CD14-positive monocyte (primary cell): ENCODE data around the gene CHN2. TPM values are rescaled to one million over a fixed set of nuclear protein-coding genes. Genes with fewer than 3 reads are reported as not detected.

ENCODE experiments used
- DNase-seq, 3 donors: peaks; one replicate each; pipeline ENCODE4 v3.0.0-alpha.2; 2011 to 2022
- H2AFZ ChIP-seq: 2 replicates; pipeline ENCODE4 v1.6.0; 2012; ENCODE audit warnings: mild to moderate bottlenecking, low read depth, low read length, inconsistent platforms; ENCODE audit not compliant: insufficient read depth, poor library complexity, severe bottlenecking
- H3K27ac ChIP-seq, 2 donors: 1 replicate in 1 of 2; 2 replicates in 1 of 2; pipeline ENCODE4 v1.5.1; 2012 to 2013; ENCODE audit warnings: low read length in 2 of 2, control low read depth in 1 of 2, inconsistent platforms in 1 of 2, low read depth in 1 of 2, mild to moderate bottlenecking in 1 of 2
- H3K27me3 ChIP-seq, 2 donors: one replicate each; pipeline versions ENCODE4 v1.6.0 to v1.6.1; 2011 to 2013; ENCODE audit warnings: low read length in 2 of 2; ENCODE audit not compliant: control insufficient read depth in 2 of 2, insufficient read depth in 2 of 2
- H3K36me3 ChIP-seq, 2 donors: replicated peaks in 1 of 2; 1 replicate in 1 of 2; 2 replicates in 1 of 2; pipeline versions ENCODE4 v1.5.1 to v1.6.1; 2012 to 2013; ENCODE audit warnings: low read length in 2 of 2, control low read depth in 1 of 2, inconsistent platforms in 1 of 2, mild to moderate bottlenecking in 1 of 2; ENCODE audit not compliant: insufficient read depth in 2 of 2, control insufficient read depth in 1 of 2
- H3K4me1 ChIP-seq, 2 donors: 1 replicate in 1 of 2; 2 replicates in 1 of 2; pipeline versions ENCODE4 v1.5.1 to v1.6.1; 2012 to 2013; ENCODE audit warnings: low read length in 2 of 2, control low read depth in 1 of 2, inconsistent platforms in 1 of 2, mild to moderate bottlenecking in 1 of 2, moderate library complexity in 1 of 2; ENCODE audit not compliant: insufficient read depth in 2 of 2, control insufficient read depth in 1 of 2
- H3K4me2 ChIP-seq: replicated peaks from 2 replicates; pipeline ENCODE3; 2012; ENCODE audit warnings: low read length, moderate library complexity, mild to moderate bottlenecking; ENCODE audit not compliant: poor library complexity, severe bottlenecking; ENCODE audit errors: extremely low read depth
- H3K4me3 ChIP-seq, 3 experiments: fragments of 200-600 bp in 1 of 3; sonication (generic) in 1 of 3; replicated peaks in 1 of 3; 1 replicate in 2 of 3; 2 replicates in 1 of 3; pipeline ENCODE4 v1.5.1; 2011 to 2013; ENCODE audit warnings: low read length in 3 of 3, mild to moderate bottlenecking in 3 of 3, control low read depth in 2 of 3, low read depth in 2 of 3, inconsistent platforms in 1 of 3, moderate library complexity in 1 of 3
- H3K79me2 ChIP-seq: 2 replicates; pipeline ENCODE4 v1.6.0; 2012; ENCODE audit warnings: mild to moderate bottlenecking, control low read depth, inconsistent platforms, low read length, moderate library complexity; ENCODE audit not compliant: insufficient read depth
- H3K9ac ChIP-seq: 2 replicates; pipeline ENCODE4 v1.6.0; 2017; ENCODE audit warnings: low read length, mild to moderate bottlenecking; ENCODE audit not compliant: insufficient read depth, poor library complexity, severe bottlenecking
- H3K9me3 ChIP-seq, 2 donors: replicated peaks in 1 of 2; 1 replicate in 1 of 2; 2 replicates in 1 of 2; pipeline versions ENCODE4 v1.5.1 to v1.6.1; 2012 to 2013; ENCODE audit warnings: low read length in 2 of 2, control low read depth in 1 of 2; ENCODE audit not compliant: control insufficient read depth in 1 of 2, insufficient read depth in 1 of 2
- H4K20me1 ChIP-seq: 2 replicates; pipeline ENCODE4 v1.6.0; 2012; ENCODE audit warnings: mild to moderate bottlenecking, low read length, control low read depth, moderate library complexity; ENCODE audit not compliant: insufficient read depth
- H3K27ac Mint-ChIP-seq, 7 donors: one replicate each; pipeline ENCODE4 v1.8.0; 2020; ENCODE audit warnings: mild to moderate bottlenecking in 7 of 7, mixed read lengths in 7 of 7, moderate library complexity in 6 of 7, inconsistent platforms in 2 of 7
- H3K27me3 Mint-ChIP-seq, 3 donors: one replicate each; pipeline ENCODE4 v1.8.0; 2021 to 2022; ENCODE audit warnings: low read depth in 3 of 3, mild to moderate bottlenecking in 3 of 3, mixed read lengths in 3 of 3, moderate library complexity in 3 of 3, inconsistent platforms in 1 of 3
- H3K36me3 Mint-ChIP-seq, 2 donors: one replicate each; pipeline ENCODE4 v1.8.0; 2020; ENCODE audit warnings: mixed read lengths in 2 of 2, inconsistent platforms in 1 of 2, mild to moderate bottlenecking in 1 of 2
- H3K4me1 Mint-ChIP-seq: one replicate; pipeline ENCODE4 v1.8.0; 2020; ENCODE audit warnings: mild to moderate bottlenecking, mixed read lengths
- H3K4me3 Mint-ChIP-seq, 2 donors: one replicate each; pipeline ENCODE4 v1.8.0; 2020; ENCODE audit warnings: mild to moderate bottlenecking in 2 of 2, mixed read lengths in 2 of 2, moderate library complexity in 1 of 2
- H3K9me3 Mint-ChIP-seq, 7 donors: one replicate each; pipeline ENCODE4 v1.8.0; 2020 to 2022; ENCODE audit warnings: mixed read lengths in 7 of 7, mild to moderate bottlenecking in 6 of 7, moderate library complexity in 6 of 7, inconsistent platforms in 2 of 7
- WGBS: methylation state at CpG from one replicate; pipeline ENCODE4 v1.1.5; 2013; ENCODE audit warnings: missing lambda C conversion rate; ENCODE audit not compliant: insufficient coverage; 5-methylcytosine and 5-hydroxymethylcytosine counted together
- intact Hi-C, 2 donors: fragments of 100-400 bp; cut with micrococcal nuclease; formaldehyde crosslinking; loops; one replicate each; pipeline versions ENCODE4 v1.15.0 to v1.15.1; 2023
- polyA plus RNA-seq, 3 donors: library from polyadenylated mRNA; depleted of rRNA in 1 of 3; unstranded in 2 of 3; stranded (reverse) in 1 of 3; fragments of 300-500 nt in 2 of 3; fragments of >200 nt in 1 of 3; fragmentation: Illumina TruSeq in 2 of 3; gene quantifications; 1 replicate in 2 of 3; 2 replicates in 1 of 3; pipeline ENCODE4 v1.2.3, GENCODE V29; 2012 to 2021
- TF ChIP-seq, protein P1 (sequence below): fragments of 200-600 bp; IDR thresholded peaks from one replicate; pipeline ENCODE4 v1.8.0; 2022; ENCODE audit warnings: antibody characterized with exemption, mild to moderate bottlenecking

Gene CHN2
- polyA plus RNA-seq, 3 donors, result 26.6 to 66.5 (median 44.8) TPM

DNA sequence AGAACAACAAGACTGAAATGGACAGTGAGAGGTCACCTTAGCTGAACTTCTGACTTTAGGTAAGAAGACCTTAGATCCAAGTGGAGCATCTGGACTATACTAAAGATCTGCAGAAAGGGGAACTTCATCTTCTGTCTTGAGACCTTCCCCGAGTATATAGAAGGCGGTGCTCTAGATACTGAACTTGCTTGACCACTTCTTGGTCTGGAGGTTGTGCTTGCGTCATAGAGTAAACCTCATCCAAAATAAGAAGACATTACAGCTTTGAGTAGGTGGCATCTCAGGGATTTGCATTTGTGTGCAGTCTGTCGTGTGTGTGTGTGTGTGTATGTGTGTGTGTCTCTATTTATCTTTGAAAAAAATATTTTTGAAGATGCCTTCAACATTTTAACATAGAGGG lies 157.5 kb downstream of the CHN2 start:
- H3K4me1 Mint-ChIP-seq, result peaks cover 9% of the 10 kb centered on the region
- Histone ChIP-seq H4K20me1 (peaks cover 35% of the 10 kb centered on the region), H3K9me3 (no peaks in the 10 kb centered on the region), H3K27ac (no peak overlapping the region), H3K4me2 (no peak overlapping the region), H3K27me3 (no peaks in the 10 kb centered on the region), H3K36me3 (peaks cover 13 to 23% of the 10 kb centered on the region in 2 donors), H3K4me3 (no peak overlapping the region), H3K4me1 (no peaks in the 10 kb centered on the region), H3K79me2 (no peaks in the 10 kb centered on the region), H3K9ac (no peak overlapping the region), H2AFZ (no peak overlapping the region)
- H3K27ac Mint-ChIP-seq, result peak overlapping the region in 2 of 7 donors; percentile 13 to 41
- peak; percentile 24 to 35 (median 26) for DNase-seq
- H3K36me3 Mint-ChIP-seq, result peaks cover 18 to 35% of the 10 kb centered on the region in 2 donors
- peaks cover 0 to 3% (median 2%) of the 10 kb centered on the region in 3 donors for H3K27me3 Mint-ChIP-seq
- H3K4me3 Mint-ChIP-seq, result no peak overlapping the region
- intact Hi-C loops, result no loop called here
- TF ChIP-seq, protein P1, sequence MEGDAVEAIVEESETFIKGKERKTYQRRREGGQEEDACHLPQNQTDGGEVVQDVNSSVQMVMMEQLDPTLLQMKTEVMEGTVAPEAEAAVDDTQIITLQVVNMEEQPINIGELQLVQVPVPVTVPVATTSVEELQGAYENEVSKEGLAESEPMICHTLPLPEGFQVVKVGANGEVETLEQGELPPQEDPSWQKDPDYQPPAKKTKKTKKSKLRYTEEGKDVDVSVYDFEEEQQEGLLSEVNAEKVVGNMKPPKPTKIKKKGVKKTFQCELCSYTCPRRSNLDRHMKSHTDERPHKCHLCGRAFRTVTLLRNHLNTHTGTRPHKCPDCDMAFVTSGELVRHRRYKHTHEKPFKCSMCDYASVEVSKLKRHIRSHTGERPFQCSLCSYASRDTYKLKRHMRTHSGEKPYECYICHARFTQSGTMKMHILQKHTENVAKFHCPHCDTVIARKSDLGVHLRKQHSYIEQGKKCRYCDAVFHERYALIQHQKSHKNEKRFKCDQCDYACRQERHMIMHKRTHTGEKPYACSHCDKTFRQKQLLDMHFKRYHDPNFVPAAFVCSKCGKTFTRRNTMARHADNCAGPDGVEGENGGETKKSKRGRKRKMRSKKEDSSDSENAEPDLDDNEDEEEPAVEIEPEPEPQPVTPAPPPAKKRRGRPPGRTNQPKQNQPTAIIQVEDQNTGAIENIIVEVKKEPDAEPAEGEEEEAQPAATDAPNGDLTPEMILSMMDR, result no peak
- H3K9me3 Mint-ChIP-seq, result peaks cover 0 to 2% (median 0%) of the 10 kb centered on the region in 7 donors
- no CpG with 5 or more reads among the region's 4 CpGs for WGBS

DNA sequence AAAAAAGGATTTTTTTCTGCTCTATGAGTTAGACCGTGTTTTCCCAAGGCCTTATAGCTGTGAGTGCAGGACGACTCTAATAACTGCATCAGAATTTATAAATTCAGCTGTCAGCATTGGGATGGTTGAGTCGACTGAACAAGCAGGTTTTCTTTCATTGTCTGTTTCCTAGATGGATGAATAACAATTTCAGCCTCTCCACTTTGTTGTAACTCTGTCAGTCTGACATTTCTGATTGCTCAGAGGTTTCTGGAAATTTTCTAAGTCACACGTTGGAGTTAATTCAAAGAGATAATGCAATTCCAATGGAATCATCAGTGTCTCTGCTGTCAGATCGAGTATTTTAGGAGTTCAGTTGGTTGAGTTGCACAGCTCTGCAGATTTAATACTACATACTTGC lies 159.2 kb downstream of the CHN2 start:
- Histone ChIP-seq H3K27me3 (no peaks in the 10 kb centered on the region), H3K36me3 (peaks cover 14 to 22% of the 10 kb centered on the region in 2 donors), H3K79me2 (no peaks in the 10 kb centered on the region), H3K27ac (no peak overlapping the region), H3K4me2 (no peak overlapping the region), H2AFZ (no peak overlapping the region), H3K9me3 (no peaks in the 10 kb centered on the region), H4K20me1 (peaks cover 28% of the 10 kb centered on the region), H3K9ac (no peak overlapping the region), H3K4me3 (no peak overlapping the region), H3K4me1 (no peaks in the 10 kb centered on the region)
- Mint-ChIP-seq H3K9me3 (peaks cover 0 to 3% (median 0%) of the 10 kb centered on the region in 7 donors), H3K36me3 (peaks cover 20 to 37% of the 10 kb centered on the region in 2 donors), H3K4me3 (no peak overlapping the region), H3K4me1 (peaks cover 9% of the 10 kb centered on the region), H3K27ac (no peak overlapping the region), H3K27me3 (peaks cover 0 to 3% (median 2%) of the 10 kb centered on the region in 3 donors)
- intact Hi-C loops, result no loop called here
- no peak for DNase-seq
- WGBS, result 100% methylated on average over 3 of the region's 5 CpGs
- TF ChIP-seq, protein P1, result no peak
